Body of pancreas (tissue), 4 donors: Measurements from ENCODE around the gene NSF.

Experiments used
- POLR2A ChIP-seq, 3 donors: fragments of 450-650 bp; IDR thresholded peaks; one replicate each; pipeline ENCODE4 v1.6.1; 2016; ENCODE audit warnings: antibody characterized with exemption in 3 of 3, mild to moderate bottlenecking in 2 of 3
- TF ChIP-seq, protein P1 (sequence below), 7 experiments: fragments of 450-650 bp in 4 of 7; fragments of 200-600 bp in 3 of 7; sonication (generic) in 3 of 7; IDR thresholded peaks; one replicate each; pipeline ENCODE4 v1.5.1; 2016 to 2019; ENCODE audit warnings: antibody characterized with exemption in 7 of 7

- TF ChIP-seq, protein P1, sequence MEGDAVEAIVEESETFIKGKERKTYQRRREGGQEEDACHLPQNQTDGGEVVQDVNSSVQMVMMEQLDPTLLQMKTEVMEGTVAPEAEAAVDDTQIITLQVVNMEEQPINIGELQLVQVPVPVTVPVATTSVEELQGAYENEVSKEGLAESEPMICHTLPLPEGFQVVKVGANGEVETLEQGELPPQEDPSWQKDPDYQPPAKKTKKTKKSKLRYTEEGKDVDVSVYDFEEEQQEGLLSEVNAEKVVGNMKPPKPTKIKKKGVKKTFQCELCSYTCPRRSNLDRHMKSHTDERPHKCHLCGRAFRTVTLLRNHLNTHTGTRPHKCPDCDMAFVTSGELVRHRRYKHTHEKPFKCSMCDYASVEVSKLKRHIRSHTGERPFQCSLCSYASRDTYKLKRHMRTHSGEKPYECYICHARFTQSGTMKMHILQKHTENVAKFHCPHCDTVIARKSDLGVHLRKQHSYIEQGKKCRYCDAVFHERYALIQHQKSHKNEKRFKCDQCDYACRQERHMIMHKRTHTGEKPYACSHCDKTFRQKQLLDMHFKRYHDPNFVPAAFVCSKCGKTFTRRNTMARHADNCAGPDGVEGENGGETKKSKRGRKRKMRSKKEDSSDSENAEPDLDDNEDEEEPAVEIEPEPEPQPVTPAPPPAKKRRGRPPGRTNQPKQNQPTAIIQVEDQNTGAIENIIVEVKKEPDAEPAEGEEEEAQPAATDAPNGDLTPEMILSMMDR (IDR thresholded peaks at IDR 0.05) = no peak
- TF ChIP-seq POLR2A (IDR thresholded peaks at IDR 0.05) = no peak
Measured at GRCh38 chr17:46773221-46773605, 182.7 kb downstream of the NSF start.
